SK-N-MC (cell line): ENCODE data around the gene LTN1.

Source experiments
- EZH2 ChIP-seq: fragments of 200-600 bp; sonication (generic); IDR thresholded peaks from one replicate; pipeline ENCODE4 v1.6.1; 2017; ENCODE audit warnings: antibody characterized with exemption
- POLR2AphosphoS5 ChIP-seq: IDR thresholded peaks from 2 replicates; pipeline ENCODE4 v1.6.1; 2012; ENCODE audit warnings: mild to moderate bottlenecking, low read depth, low read length, borderline replicate concordance

DNA sequence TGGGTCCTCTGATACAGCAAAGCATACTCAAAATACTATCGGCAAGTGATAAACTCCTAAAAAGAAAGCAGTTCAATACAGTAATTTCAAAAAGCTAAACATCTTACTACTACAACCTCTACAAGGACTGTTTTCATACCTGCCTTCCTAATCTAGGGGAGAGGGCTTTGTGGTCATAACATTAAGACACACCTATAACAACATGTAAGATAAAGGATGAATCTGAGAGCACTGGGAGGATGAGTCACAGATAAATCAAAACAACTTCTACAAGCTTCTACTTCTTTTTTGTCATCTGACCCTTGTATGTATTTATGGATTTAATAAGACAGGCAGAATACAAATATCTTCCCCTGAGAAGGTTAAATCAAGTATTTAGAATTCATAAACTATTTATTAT lies 40.0 kb downstream of the LTN1 start:
- TF ChIP-seq POLR2AphosphoS5 (no peak), EZH2 (no peak)
